ENCODE results near the gene SLC2A4.
A peak's percentile ranks its signal among the peaks of the same experiment; 100 is the strongest.
"Not testable (repeated sequence)": the region's sequence is repeated elsewhere in the genome, so short reads cannot be mapped to it uniquely, and the experiment has no call there.

SLC2A4 gene

GRCh38 chr17:7332111-7332510 lies 50.6 kb downstream of the SLC2A4 start:
- H3K27ac ChIP-seq (ENCODE audit: low read length), result no peak overlapping the region
- no peaks in the 10 kb centered on the region for H3K27me3 ChIP-seq (ENCODE audit: insufficient read depth, low read length)
- H3K9me3 ChIP-seq (ENCODE audit: insufficient read depth, low read depth, low read length), result no peaks in the 10 kb centered on the region
- H3K4me1 ChIP-seq (ENCODE audit: insufficient read depth, low read length), result peaks cover 10% of the 10 kb centered on the region; the same call in 1 of the 2 replicates
- H3K4me3 ChIP-seq (ENCODE audit: low read length), result no peak overlapping the region
- H3K9ac ChIP-seq (ENCODE audit: low read depth, low read length), result no peak overlapping the region
- H3K36me3 ChIP-seq (ENCODE audit: insufficient read depth, low read depth, low read length), result no peaks in the 10 kb centered on the region

GRCh38 chr17:7332600-7333069 lies 51.1 kb downstream of the SLC2A4 start:
- not testable (repeated sequence) for H3K9me3 ChIP-seq (ENCODE audit: insufficient read depth, low read depth, low read length); H3K27me3 ChIP-seq (ENCODE audit: insufficient read depth, low read length); H3K36me3 ChIP-seq (ENCODE audit: insufficient read depth, low read depth, low read length); H3K4me3 ChIP-seq (ENCODE audit: low read length); H3K9ac ChIP-seq (ENCODE audit: low read depth, low read length); H3K27ac ChIP-seq (ENCODE audit: low read length)
- peaks cover 12% of the 10 kb centered on the region; the same call in 1 of the 2 replicates for H3K4me1 ChIP-seq (ENCODE audit: insufficient read depth, low read length)

GRCh38 chr17:7334938-7335538 lies 53.5 kb downstream of the SLC2A4 start:
- Histone ChIP-seq H3K27ac (ENCODE audit: low read length) (no peak overlapping the region), H3K4me1 (ENCODE audit: insufficient read depth, low read length) (peaks cover 12% of the 10 kb centered on the region; the same call in 1 of the 2 replicates)

GRCh38 chr17:7335765-7336164 lies 54.2 kb downstream of the SLC2A4 start:
- not testable (repeated sequence) for H3K27me3 ChIP-seq (ENCODE audit: insufficient read depth, low read length); H3K9me3 ChIP-seq (ENCODE audit: insufficient read depth, low read depth, low read length); H3K4me3 ChIP-seq (ENCODE audit: low read length); H3K36me3 ChIP-seq (ENCODE audit: insufficient read depth, low read depth, low read length); H3K4me1 ChIP-seq (ENCODE audit: insufficient read depth, low read length); H3K27ac ChIP-seq (ENCODE audit: low read length)
- peak overlapping the region; percentile 82; the same call in 1 of the 2 replicates for H3K9ac ChIP-seq (ENCODE audit: low read depth, low read length)

More at GRCh38 chr17:7334938-7335538, 53.5 kb downstream of the SLC2A4 start:
- no peak overlapping the region for H3K9ac ChIP-seq (ENCODE audit: low read depth, low read length)
- no peaks in the 10 kb centered on the region for H3K27me3 ChIP-seq (ENCODE audit: insufficient read depth, low read length)
- no peaks in the 10 kb centered on the region for H3K36me3 ChIP-seq (ENCODE audit: insufficient read depth, low read depth, low read length)
- H3K9me3 ChIP-seq (ENCODE audit: insufficient read depth, low read depth, low read length), result no peaks in the 10 kb centered on the region
- no peak overlapping the region for H3K4me3 ChIP-seq (ENCODE audit: low read length)

- Histone ChIP-seq H3K4me3 (ENCODE audit: low read length) (peak within 1 kb of the TSS; percentile 55; the same call in 1 of the 2 replicates), H3K27me3 (ENCODE audit: insufficient read depth, low read length) (no peaks in the 10 kb centered on the region), H3K9ac (ENCODE audit: low read depth, low read length) (peak within 1 kb of the TSS; percentile 82; the same call in 1 of the 2 replicates), H3K9me3 (ENCODE audit: insufficient read depth, low read depth, low read length) (no peaks in the 10 kb centered on the region), H3K4me1 (ENCODE audit: insufficient read depth, low read length) (peaks cover 9% of the 10 kb centered on the region; the same call in 1 of the 2 replicates), H3K36me3 (ENCODE audit: insufficient read depth, low read depth, low read length) (no peaks in the 10 kb centered on the region), H3K27ac (ENCODE audit: low read length) (peak within 1 kb of the TSS; percentile 94)
Observed at GRCh38 chr17:7336240-7337175, 55.0 kb downstream of the SLC2A4 start, which contains the start of gene ACAP1. Gene ACAP1, plus strand, starts transcription at chr17:7336529. Its CDS starts 206 bp downstream, at chr17:7336735.

- not testable (repeated sequence) for H3K4me1 ChIP-seq (ENCODE audit: insufficient read depth, low read length); H3K27me3 ChIP-seq (ENCODE audit: insufficient read depth, low read length); H3K27ac ChIP-seq (ENCODE audit: low read length); H3K9me3 ChIP-seq (ENCODE audit: insufficient read depth, low read depth, low read length); H3K36me3 ChIP-seq (ENCODE audit: insufficient read depth, low read depth, low read length); H3K9ac ChIP-seq (ENCODE audit: low read depth, low read length)
- H3K4me3 ChIP-seq (ENCODE audit: low read length), result peak overlapping the region; percentile 55; the same call in 1 of the 2 replicates
Observed at GRCh38 chr17:7337600-7337999, 56.1 kb downstream of the SLC2A4 start.
